Tongue (tissue), 2 donors: ENCODE measurements around the gene CDC7. TPM values are rescaled to one million over a fixed set of nuclear protein-coding genes. Genes with fewer than 3 reads are reported as not detected.
A peak's percentile ranks its signal among the peaks of the same experiment; 100 is the strongest.

Source experiments
- DNase-seq: peaks from one replicate; pipeline ENCODE4 v3.0.0-alpha.2; 2015
- total RNA-seq: library from RNA; depleted of rRNA; stranded (reverse); fragments of >200 nt; gene quantifications from one replicate; pipeline ENCODE4 v1.2.3, GENCODE V29; 2014

Gene CDC7
- total RNA-seq, 1 donor from 2014 or later, result 11.5 TPM

DNA sequence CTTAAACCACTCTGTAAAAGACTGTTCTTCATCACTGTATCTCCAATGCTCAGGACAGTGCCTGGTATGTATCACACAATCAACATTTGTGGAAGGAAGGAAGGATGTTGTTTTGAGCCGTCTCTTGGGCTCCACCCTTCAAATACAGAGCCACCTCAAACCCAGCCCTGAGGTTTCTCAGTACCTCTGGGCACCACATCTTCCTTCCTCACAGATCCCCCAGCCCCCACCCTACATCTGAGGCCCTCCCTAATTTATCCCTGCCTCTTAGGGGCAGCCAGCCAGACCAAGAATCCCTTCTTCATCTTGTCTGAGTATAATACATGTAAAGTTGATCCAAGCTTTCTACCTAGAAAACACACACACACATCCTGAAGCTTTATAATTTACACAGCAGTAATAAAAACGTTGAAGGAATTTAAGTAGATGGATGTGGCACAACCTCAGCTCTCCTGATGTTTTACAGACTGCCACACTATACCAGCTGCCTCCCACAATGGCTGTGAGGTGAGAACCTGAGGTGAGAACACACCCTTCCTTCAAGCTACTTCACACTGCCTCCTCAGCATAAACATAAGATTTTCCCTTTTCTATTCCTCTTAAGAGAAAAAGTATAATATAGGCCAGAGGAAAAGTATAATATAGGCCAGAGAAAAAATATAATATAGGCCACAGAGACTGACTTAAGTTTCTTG is 48.5 kb downstream of the CDC7 start:
- no peak for DNase-seq

DNA sequence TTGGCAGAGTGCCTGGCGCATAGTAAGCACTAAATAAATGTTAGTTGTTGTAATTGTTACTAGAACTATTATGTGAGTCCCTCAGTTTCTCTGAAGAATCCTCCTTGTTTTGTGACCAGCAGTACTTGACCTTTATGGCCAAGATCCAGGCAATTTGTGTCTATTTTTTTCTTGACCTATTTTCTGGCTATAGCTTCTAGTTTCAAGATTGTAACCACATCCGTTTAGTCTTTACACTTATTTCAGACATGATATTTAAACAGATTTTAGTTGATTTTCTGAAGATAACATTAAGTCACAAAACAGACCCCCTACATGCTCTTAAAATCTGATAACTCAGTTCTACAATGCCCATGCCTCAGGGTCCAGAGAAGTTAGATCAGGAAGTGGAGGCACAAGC is 50.3 kb downstream of the CDC7 start:
- DNase-seq, result no peak

DNA sequence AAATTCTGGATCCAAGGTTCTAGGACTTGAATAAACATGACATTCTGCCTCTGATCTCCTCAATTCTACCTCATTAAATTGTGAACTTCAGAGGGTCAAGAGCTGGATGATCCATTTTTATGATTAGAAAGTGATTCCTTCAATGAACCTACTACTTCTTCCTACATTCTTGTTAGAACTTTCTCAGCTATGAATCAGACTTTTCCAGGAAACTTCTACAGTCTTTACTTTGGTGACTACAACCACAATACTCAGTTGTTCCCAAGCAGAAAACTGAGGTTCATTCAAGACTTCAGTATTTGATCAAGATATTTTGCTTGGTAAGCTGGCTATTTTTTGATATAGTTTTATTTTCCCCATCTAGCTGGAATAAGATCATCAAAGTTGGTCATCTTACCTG is 51.4 kb downstream of the CDC7 start:
- DNase-seq, result no peak

DNA sequence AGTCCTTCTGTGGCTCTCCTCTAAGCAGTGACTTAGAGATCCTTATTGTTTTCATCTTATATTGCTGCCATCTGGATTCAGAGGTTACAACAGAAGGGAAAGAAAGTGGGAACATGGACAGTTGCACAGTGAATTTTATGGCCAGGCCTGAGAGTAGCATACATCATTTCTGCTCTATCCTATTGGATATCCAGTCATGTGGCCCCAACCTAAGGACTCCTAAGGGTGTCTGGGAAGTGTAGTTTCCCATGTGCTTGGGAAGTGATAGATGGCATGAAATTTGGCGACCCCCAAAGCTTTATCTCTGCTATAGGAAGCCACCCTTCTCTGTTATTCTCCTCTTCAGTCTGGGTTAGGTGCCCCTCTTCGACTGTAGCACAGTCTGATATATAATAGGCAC is 51.9 kb downstream of the CDC7 start:
- DNase-seq, result no peak

DNA sequence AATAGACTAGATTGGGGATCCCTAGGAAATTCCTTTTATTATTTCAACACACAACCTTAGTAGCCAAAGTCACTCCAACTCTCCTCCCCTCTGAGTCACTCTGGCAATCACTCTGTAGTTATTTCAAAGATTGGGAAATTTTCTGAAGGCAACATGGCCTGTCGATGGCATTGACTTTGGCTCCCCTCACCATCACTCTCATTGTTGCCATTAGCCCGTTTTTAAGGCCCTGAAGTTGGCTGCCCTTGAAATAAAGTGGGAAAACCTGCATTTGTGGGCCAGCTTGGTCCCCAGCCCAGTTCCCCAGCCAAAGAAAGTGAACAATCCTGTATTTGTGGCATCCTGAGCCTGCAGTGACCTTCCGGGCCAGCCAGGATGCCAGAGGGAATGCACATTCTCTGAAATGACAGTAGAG is 52.5 kb downstream of the CDC7 start:
- no peak for DNase-seq

DNA sequence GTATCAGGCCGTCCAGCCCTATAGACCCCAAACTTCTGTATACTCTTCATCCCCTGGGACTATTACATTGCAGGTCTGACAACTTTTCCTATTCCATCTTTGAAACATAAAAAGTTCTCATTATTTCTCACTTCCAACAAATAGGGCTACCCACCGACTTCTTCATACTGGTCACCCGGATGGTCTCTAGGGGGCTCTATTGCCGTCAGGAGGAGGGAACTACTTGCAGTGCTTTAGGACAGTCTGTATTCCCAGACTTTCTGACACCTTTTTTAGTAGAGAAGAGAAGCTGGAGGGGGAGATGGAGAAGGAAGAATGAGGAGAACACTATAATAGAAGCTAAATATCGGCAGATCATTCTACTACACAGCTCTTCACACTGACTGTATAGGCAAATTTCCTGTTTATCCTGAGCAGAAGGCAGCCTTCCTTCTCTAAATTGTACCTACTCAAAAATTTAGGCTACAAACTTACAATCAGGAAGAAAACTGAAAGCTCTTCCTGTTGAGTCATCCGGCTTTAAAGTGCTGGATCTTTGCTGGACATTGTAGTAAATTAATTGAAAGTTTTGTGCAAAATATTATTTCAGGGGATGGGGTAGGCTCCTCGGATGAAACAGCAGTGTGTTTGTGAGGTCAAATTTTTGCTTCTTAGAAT is 54.6 kb downstream of the CDC7 start:
- DNase-seq, result no peak

DNA sequence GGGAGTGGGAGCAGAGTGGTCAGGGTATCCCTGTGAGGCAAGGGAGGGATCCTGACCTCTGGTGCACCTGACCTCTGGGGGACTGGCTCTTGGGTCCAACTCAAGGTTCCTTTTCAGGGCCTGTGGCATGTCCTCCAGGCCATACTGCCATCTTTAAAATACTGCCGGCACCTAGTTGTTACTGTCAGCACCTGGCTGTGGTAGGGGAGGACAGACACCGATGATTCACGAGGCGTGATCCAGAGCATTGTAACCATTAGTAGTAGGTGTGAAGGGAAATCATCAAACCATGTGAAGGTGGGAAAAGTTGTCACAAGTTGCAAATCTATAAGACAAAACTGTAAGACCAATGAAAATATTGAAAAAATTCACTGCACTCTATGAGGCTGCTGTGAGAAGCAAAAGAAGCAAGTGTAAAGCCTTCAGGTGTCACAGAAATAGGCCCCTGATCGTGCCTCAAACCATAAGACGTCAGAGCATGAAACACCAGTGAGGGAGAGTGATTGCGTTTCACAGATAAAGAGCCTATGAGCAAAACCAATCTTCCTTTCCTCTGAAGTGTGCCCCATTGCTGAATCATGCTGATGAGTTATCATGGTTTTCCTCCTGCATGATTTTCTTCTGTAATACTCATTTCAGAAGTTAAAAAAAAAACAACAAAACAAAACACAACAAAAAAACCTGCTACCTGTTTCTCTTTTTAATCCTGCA is 55.3 kb downstream of the CDC7 start:
- no peak for DNase-seq

DNA sequence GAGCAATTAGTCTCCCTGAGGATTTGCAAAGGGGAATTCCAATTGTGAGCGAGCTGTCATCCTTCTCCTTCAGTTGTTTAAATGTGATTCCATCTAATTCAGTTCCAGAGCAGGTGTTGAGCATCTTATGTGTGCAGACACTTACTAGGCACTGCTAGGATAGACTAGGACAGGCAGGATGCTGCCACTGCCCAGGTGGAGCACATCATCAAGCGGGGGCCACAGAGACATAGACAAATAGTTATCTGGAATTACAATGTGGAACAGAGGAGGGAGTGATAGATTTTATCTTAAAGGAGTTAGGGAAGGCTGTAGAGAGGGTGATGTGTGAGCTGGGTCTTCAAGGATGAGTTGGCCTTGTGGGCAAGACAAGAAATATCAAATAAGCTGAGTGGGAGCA is 55.9 kb downstream of the CDC7 start:
- no peak for DNase-seq

DNA sequence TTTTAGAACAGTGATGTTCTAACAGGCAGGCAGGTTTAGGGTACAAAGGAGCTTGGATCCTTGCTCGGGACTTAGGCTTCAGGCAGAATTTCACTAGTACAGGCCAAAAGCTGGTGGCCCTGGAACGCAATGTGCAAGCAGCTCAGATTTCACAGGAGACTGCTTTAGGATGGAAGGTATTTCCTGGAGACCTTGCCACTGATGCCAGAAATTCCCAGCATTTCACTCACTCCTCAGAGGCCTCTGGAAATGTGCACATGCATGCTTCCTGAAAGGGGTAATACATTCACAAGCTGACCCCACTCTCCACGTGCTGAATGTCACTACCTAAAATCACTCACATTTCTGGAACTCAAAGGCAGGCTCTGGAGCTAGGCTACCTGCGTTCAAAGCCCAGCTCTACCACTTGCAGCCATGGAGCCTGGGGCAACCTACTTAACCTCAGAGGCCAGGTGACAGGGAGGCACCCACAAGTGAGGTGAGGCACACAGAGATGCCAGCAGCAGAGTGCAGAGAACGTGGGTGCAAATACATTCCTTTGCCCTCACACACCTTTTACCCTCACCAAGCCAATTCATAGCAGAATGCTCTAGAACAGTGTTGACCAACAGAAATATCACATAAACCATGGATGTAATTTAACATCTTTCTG is 56.5 kb downstream of the CDC7 start:
- no peak for DNase-seq

DNA sequence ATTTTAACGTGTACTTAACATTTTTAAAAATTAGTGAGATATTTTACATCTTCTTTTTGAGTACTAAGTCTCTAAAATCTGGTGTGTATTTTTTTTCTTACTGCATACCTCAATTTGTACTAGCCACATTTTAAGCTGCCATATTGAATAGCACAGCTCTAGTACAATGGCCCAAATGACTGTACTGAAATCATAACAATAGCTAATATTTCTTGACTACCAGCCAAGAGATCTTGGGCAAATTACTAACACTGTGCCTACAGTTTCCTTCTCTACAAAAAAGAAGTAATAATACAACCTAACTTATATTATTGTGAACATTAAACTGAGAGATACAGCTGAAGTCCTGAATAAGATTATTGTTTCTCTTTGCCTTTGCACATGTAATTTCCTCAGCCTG is 57.2 kb downstream of the CDC7 start:
- no peak for DNase-seq

DNA sequence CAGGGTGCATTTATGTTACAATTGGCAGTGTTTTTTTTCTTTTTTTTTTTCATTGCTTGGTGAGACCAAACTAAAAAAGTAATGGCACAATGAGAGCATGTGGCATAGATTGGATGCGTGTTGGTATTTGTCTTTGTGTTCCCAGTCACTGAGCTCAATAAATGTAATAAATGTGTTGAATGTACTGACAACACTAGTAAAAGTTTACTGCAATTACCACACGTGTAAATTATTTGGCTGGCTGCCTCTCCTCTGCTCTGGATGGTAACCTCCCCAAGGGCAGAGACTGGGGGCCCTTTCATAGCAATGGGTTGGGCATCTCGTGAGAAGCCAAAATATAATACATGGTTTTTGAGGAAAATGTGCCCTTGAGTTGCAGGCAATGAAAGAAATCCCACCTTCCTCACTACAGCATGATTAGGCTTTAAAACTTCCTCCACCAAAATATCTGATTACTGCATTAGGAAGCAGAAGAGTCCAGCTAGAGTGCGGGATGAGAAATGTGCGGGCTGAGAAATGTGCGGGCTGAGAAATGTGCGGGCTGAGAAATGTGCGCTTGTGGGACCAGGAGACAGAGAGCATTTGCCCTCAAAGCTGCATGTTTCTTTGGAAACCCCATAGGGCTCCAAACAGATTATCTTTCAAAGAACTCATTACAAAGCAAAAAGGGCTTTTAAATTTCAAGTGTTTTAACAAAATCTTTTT is 58.5 kb downstream of the CDC7 start:
- DNase-seq, result no peak

DNA sequence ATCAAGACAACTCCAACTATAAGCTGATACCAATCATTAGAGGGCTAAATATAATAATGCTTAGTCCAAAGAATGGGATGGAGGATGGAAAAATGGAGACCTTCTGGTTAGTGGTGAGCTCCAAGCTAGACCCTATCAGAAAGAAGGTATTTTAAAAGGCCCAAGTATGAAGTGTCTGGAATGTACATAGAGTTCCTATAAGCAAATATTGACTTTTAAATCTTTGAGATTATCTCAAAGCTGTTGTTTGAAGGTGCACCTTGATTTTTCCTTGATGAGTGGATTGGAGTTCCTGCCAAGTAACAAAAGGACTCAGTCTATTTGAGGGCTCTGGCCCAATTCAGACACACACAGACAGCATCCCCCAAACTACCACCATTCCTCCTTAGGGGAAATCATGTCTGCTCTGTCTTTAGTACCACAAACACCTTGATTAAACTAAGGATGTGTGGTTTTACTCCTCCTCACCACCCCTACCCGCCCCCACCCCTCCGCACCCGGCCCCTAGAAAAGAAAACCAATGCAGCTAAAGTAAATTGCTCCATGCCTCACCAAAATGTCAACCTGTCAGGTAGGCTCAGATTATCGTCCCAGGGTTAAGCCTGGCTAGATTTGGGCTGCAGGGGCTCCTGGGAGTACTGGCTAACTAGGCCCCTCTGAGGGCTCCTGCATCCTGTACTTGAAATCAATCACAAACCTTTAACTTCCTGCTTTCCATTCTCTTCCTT is 59.4 kb downstream of the CDC7 start:
- no peak for DNase-seq

DNA sequence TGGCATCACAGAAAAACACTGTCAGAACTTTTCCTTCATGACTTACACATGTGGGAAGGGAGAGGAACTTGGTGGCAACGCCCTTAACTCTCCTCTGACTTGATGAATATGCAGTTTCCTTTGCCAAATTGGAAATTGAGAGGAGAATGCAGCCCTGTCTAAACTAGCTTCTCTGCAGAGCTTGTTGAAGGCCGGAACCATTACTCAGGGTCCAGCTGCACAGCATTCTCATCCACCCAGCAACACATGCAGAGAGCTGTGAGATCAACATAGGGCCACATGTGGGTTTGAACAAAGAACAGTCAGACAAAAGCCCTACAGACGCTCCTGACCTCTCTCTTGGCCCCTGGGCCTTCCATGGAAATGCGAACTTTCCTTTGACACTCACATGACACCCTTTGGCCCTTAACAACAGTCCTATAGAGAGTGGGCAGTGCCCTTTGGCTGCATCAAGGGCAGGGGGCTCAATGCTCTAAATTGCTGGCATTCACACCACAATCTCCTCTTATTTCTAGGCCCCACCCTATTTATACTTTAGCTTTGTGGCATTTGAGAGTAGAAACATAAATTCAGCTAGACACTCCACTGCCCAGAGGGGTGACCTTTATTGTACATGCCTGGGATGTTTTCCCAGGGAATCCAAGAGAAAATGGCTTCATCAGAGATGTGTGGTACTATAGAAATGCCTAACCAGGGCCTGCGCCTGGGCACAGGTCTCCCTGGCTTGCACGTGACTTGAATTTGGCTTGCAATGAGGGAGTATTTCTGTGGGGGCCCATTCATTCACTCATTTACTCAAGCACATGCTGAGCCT is 64.4 kb downstream of the CDC7 start:
- DNase-seq, result peak; percentile 74

DNA sequence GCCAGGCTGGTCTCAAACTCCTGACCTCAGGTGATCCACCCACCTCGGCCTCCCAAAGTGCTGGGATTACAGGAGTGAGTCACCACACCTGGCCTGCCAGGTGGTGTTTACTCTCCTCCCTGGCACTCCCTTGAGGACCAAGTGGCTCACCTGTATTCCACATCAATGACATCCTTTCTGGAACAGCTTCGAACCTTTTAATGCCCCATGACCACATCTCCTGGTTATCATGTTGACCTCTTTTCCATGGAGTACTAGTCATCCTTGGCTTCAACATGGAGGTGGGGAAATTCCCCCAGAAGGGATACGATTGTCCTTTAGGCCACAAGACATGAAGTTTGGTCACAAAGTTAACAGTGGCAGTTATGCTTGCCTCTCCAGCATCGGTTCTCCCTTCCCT is 66.9 kb downstream of the CDC7 start:
- no peak for DNase-seq

DNA sequence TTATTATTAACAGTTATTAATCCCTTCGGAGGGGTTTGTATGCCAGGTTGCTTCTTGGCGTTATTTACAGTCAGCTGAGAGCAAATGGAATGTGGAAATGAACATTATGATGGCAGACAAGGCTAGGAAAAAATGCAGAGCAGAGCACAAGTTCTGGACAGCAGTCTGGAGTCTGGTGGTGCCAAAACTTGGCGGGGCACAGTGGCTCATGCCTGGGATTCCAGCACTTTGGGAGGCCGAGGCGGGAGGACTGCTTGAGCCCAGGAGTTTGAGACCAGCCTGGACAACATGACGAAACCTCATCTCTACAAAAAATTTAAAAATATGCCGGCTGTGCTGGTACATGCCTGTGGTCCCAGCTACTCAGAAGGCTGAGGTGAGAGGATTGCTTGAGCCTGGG is 67.6 kb downstream of the CDC7 start:
- no peak for DNase-seq

DNA sequence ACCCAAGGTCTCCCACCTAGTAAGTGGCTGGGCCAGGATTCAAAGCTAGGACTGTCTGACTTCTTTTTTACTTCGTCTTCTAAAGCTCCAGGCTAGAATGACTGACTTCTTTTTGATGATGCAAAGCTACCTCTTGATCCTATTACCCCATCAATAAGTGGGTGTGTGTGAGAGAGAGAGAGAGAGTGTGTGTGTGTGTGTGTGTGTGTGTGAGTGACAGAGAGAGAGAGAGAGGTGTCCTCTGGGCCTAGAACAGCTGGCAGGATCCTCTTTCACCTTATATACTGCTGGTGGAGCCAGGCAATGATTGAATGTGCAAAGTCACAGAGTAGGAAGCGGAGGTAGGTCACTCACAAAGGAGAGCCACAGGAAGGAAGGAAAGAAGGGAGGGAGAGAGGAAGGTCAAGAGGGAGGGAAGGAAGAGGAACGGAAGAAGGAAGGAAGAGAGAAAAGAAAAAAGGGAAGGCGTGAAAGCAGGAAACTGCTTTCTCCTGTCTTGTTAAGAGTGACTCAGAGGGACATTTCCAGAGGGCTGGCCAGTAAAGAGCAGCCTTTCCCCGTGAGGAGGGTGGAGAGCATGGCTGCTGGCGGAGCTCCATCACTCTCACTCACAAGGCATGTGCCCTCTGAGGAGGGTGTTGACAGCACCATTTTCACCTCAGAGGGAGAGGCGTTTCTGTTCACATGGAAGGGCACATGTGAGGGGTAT is 68.9 kb downstream of the CDC7 start:
- peak; percentile 57 for DNase-seq

DNA sequence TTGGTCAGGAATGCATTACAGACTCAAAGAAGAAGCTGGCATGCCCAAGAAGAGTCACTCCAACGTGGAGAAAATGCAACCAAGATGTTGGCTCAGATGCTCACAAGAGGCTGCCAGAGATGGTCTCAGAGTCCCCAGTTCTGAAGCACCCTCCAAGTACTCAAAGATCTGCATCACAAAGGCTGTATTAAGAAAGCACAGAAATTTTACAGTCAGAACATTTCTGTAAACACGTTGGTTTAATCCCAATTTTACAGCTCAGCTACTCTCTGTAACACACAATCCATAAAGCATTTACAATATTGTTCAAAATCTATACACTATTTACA is 69.4 kb downstream of the CDC7 start:
- DNase-seq, result no peak

DNA sequence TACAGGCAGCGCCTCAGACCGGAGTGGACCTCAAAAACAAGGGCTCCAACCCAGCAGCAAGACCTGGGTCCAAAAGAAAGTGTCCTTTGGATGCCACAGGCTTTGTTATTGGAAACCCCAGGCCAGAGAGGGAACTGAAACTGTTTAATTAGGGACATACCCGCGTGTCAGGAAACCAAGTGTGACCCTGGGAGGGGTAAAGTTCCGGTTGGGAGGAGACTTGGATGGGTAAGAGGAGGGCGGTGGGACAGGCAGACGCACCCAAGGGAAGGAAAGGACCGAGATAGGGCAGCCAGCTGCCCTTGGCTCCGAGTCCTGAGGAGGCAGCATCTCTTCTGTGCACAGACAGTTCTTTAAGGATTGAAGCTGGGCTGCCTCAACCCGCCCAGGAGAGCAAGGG is 71.4 kb downstream of the CDC7 start:
- no peak for DNase-seq
